ENCODE measurements around the gene MARCHF9. TPM values are rescaled to one million over a fixed set of nuclear protein-coding genes. Genes with fewer than 3 reads are reported as not detected.
A peak's percentile ranks its signal among the peaks of the same experiment; 100 is the strongest.

Gene MARCHF9
- polyA plus RNA-seq, 1 donor from 2014 or later, result 11.9 TPM

- Mint-ChIP-seq H3K4me3 (peak overlapping the region in 1 of 4 donors; percentile 60), H3K4me1 (peaks cover 11 to 36% (median 32%) of the 10 kb centered on the region in 3 donors), H3K36me3 (no peaks in the 10 kb centered on the region), H3K9me3 (no peaks in the 10 kb centered on the region), H3K27ac (peak overlapping the region in 2 of 3 donors; percentile 20 to 94), H3K27me3 (peaks cover 2% of the 10 kb centered on the region)
Measured at GRCh38 chr12:57739914-57740538, 14.9 kb upstream of the MARCHF9 start.

- H3K4me3 Mint-ChIP-seq, result peak overlapping the region; percentile 82 to 97 (median 92)
- peaks cover 14 to 41% (median 35%) of the 10 kb centered on the region in 3 donors for H3K4me1 Mint-ChIP-seq
- H3K36me3 Mint-ChIP-seq, result no peaks in the 10 kb centered on the region
- peak overlapping the region; percentile 80 to 94 (median 81) for H3K27ac Mint-ChIP-seq
- peaks cover 2% of the 10 kb centered on the region for H3K27me3 Mint-ChIP-seq
- no peaks in the 10 kb centered on the region for H3K9me3 Mint-ChIP-seq
Measured at GRCh38 chr12:57740656-57741412, 14.1 kb upstream of the MARCHF9 start.

- H3K36me3 Mint-ChIP-seq, result no peaks in the 10 kb centered on the region
- H3K27me3 Mint-ChIP-seq, result peaks cover 2% of the 10 kb centered on the region
- peaks cover 20 to 46% (median 40%) of the 10 kb centered on the region in 3 donors for H3K4me1 Mint-ChIP-seq
- no peaks in the 10 kb centered on the region for H3K9me3 Mint-ChIP-seq
- H3K4me3 Mint-ChIP-seq, result peak overlapping the region; percentile 82 to 97 (median 92)
- H3K27ac Mint-ChIP-seq, result peak overlapping the region; percentile 81 to 94 (median 93)
Measured at GRCh38 chr12:57741413-57741789, 13.5 kb upstream of the MARCHF9 start.

GRCh38 chr12:57741844-57742738 lies 12.8 kb upstream of the MARCHF9 start:
- Mint-ChIP-seq H3K27me3 (peaks cover 2% of the 10 kb centered on the region), H3K36me3 (no peaks in the 10 kb centered on the region), H3K27ac (peak overlapping the region; percentile 81 to 93 (median 91)), H3K9me3 (no peaks in the 10 kb centered on the region), H3K4me1 (peaks cover 21 to 43% (median 40%) of the 10 kb centered on the region in 3 donors), H3K4me3 (peak overlapping the region; percentile 82 to 97 (median 92))

- peaks cover 21 to 43% (median 40%) of the 10 kb centered on the region in 3 donors for H3K4me1 Mint-ChIP-seq
- H3K4me3 Mint-ChIP-seq, result peak overlapping the region; percentile 3 to 96 (median 86)
- peak overlapping the region; percentile 62 to 97 (median 97) for H3K27ac Mint-ChIP-seq
- no peaks in the 10 kb centered on the region for H3K9me3 Mint-ChIP-seq
- peaks cover 2% of the 10 kb centered on the region for H3K27me3 Mint-ChIP-seq
- no peaks in the 10 kb centered on the region for H3K36me3 Mint-ChIP-seq
Measured at GRCh38 chr12:57743769-57744168, 11.1 kb upstream of the MARCHF9 start.

- peak overlapping the region; percentile 62 to 97 (median 97) for H3K27ac Mint-ChIP-seq
- no peaks in the 10 kb centered on the region for H3K36me3 Mint-ChIP-seq
- H3K9me3 Mint-ChIP-seq, result no peaks in the 10 kb centered on the region
- peak overlapping the region; percentile 78 to 97 (median 95) for H3K4me3 Mint-ChIP-seq
- peaks cover 21 to 39% (median 39%) of the 10 kb centered on the region in 3 donors for H3K4me1 Mint-ChIP-seq
- H3K27me3 Mint-ChIP-seq, result peaks cover 2% of the 10 kb centered on the region
Measured at GRCh38 chr12:57744194-57744776, 10.6 kb upstream of the MARCHF9 start.

- H3K9me3 Mint-ChIP-seq, result no peaks in the 10 kb centered on the region
- peaks cover 2% of the 10 kb centered on the region for H3K27me3 Mint-ChIP-seq
- peak within 1 kb of the TSS; percentile 78 to 97 (median 95) for H3K4me3 Mint-ChIP-seq
- peak within 1 kb of the TSS; percentile 62 to 97 (median 97) for H3K27ac Mint-ChIP-seq
- peaks cover 21 to 37% (median 34%) of the 10 kb centered on the region in 3 donors for H3K4me1 Mint-ChIP-seq
- H3K36me3 Mint-ChIP-seq, result no peaks in the 10 kb centered on the region
Measured at GRCh38 chr12:57744777-57745484, 10.0 kb upstream of the MARCHF9 start, which contains the start of gene TSPAN31. Gene TSPAN31, plus strand, starts transcription at chr12:57745039. Its CDS starts 116 bp downstream, at chr12:57745155.

- H3K9me3 Mint-ChIP-seq, result no peaks in the 10 kb centered on the region
- H3K27ac Mint-ChIP-seq, result peak overlapping the region; percentile 62 to 97 (median 97)
- no peaks in the 10 kb centered on the region for H3K36me3 Mint-ChIP-seq
- peaks cover 2% of the 10 kb centered on the region for H3K27me3 Mint-ChIP-seq
- H3K4me1 Mint-ChIP-seq, result peaks cover 21 to 36% (median 35%) of the 10 kb centered on the region in 3 donors
- H3K4me3 Mint-ChIP-seq, result peak overlapping the region; percentile 78 to 97 (median 95)
Measured at GRCh38 chr12:57745485-57745881, 9.4 kb upstream of the MARCHF9 start.

GRCh38 chr12:57746025-57746424 lies 8.9 kb upstream of the MARCHF9 start:
- Mint-ChIP-seq H3K36me3 (no peaks in the 10 kb centered on the region), H3K27me3 (peaks cover under 1% of the 10 kb centered on the region), H3K4me1 (peaks cover 16 to 35% (median 33%) of the 10 kb centered on the region in 3 donors), H3K27ac (peak overlapping the region; percentile 62 to 97 (median 88)), H3K4me3 (peak overlapping the region; percentile 78 to 97 (median 95)), H3K9me3 (no peaks in the 10 kb centered on the region)

- Mint-ChIP-seq H3K9me3 (no peaks in the 10 kb centered on the region), H3K27me3 (no peaks in the 10 kb centered on the region), H3K4me3 (peak overlapping the region in 1 of 4 donors; percentile 5), H3K4me1 (peaks cover 25 to 47% (median 42%) of the 10 kb centered on the region in 3 donors), H3K27ac (no peak overlapping the region), H3K36me3 (no peaks in the 10 kb centered on the region)
Measured at GRCh38 chr12:57749061-57749460, 5.8 kb upstream of the MARCHF9 start.

- Mint-ChIP-seq H3K36me3 (no peaks in the 10 kb centered on the region), H3K27me3 (no peaks in the 10 kb centered on the region), H3K27ac (peak overlapping the region in 2 of 3 donors; percentile 85 to 98), H3K4me1 (peaks cover 19 to 42% (median 39%) of the 10 kb centered on the region in 3 donors), H3K9me3 (no peaks in the 10 kb centered on the region), H3K4me3 (peak overlapping the region; percentile 77 to 95 (median 90))
Measured at GRCh38 chr12:57750561-57751431, 4.1 kb upstream of the MARCHF9 start.

GRCh38 chr12:57751432-57751787 lies 3.5 kb upstream of the MARCHF9 start:
- H3K9me3 Mint-ChIP-seq, result no peaks in the 10 kb centered on the region
- peak overlapping the region; percentile 77 to 95 (median 90) for H3K4me3 Mint-ChIP-seq
- no peaks in the 10 kb centered on the region for H3K27me3 Mint-ChIP-seq
- H3K36me3 Mint-ChIP-seq, result peaks cover 1% of the 10 kb centered on the region
- peak overlapping the region; percentile 85 to 98 (median 96) for H3K27ac Mint-ChIP-seq
- H3K4me1 Mint-ChIP-seq, result peaks cover 18 to 40% (median 38%) of the 10 kb centered on the region in 3 donors
